GM23248 (cell line): ENCODE measurements around the gene HOXD9. TPM values are rescaled to one million over a fixed set of nuclear protein-coding genes. Genes with fewer than 3 reads are reported as not detected.

Experiments
- DNase-seq: peaks from one replicate; pipeline ENCODE4 v3.0.0-alpha.2; 2015
- H2AFZ ChIP-seq: fragments of 200-600 bp; sonication (generic); 2 replicates; pipeline ENCODE4 v1.6.1; 2016; ENCODE audit warnings: antibody characterized with exemption
- H3F3A ChIP-seq: fragments of 200-600 bp; sonication (generic); 2 replicates; pipeline ENCODE4 v1.6.1; 2016; ENCODE audit warnings: mild to moderate bottlenecking, antibody characterized with exemption, mixed run types; ENCODE audit not compliant: insufficient read depth
- H3K27ac ChIP-seq: fragments of 200-600 bp; sonication (generic); 2 replicates; pipeline ENCODE4 v1.5.1; 2016; ENCODE audit warnings: mild to moderate bottlenecking
- H3K27me3 ChIP-seq: fragments of 200-600 bp; sonication (generic); replicated peaks from 2 replicates; pipeline ENCODE4 v1.6.1; 2016; ENCODE audit warnings: mild to moderate bottlenecking; ENCODE audit not compliant: insufficient read depth
- H3K36me3 ChIP-seq: fragments of 200-600 bp; sonication (generic); 2 replicates; pipeline ENCODE4 v1.6.1; 2016; ENCODE audit warnings: low read depth, mild to moderate bottlenecking
- H3K4me1 ChIP-seq: fragments of 200-600 bp; sonication (generic); 2 replicates; pipeline ENCODE4 v1.6.1; 2016; ENCODE audit warnings: mild to moderate bottlenecking; ENCODE audit not compliant: insufficient read depth
- H3K4me2 ChIP-seq: fragments of 200-600 bp; sonication (generic); one replicate; pipeline ENCODE4 v1.6.1; 2016; ENCODE audit warnings: mild to moderate bottlenecking; ENCODE audit not compliant: unreplicated experiment
- H3K4me3 ChIP-seq: fragments of 200-600 bp; sonication (generic); 2 replicates; pipeline ENCODE4 v1.5.1; 2016; ENCODE audit warnings: mild to moderate bottlenecking
- H3K79me2 ChIP-seq: fragments of 200-600 bp; sonication (generic); 2 replicates; pipeline ENCODE4 v1.6.1; 2016; ENCODE audit warnings: mild to moderate bottlenecking; ENCODE audit not compliant: insufficient read depth
- H3K9ac ChIP-seq: fragments of 200-600 bp; sonication (generic); 2 replicates; pipeline ENCODE4 v1.6.1; 2016; ENCODE audit warnings: mild to moderate bottlenecking
- H3K9me2 ChIP-seq: fragments of 200-600 bp; sonication (generic); 2 replicates; pipeline ENCODE4 v1.6.1; 2016; ENCODE audit warnings: mixed run types, mild to moderate bottlenecking, moderate library complexity; ENCODE audit not compliant: insufficient read depth
- H3K9me3 ChIP-seq: fragments of 200-600 bp; sonication (generic); one replicate; pipeline ENCODE4 v1.6.1; 2017; ENCODE audit warnings: low read depth
- H4K20me1 ChIP-seq: fragments of 200-600 bp; sonication (generic); 2 replicates; pipeline ENCODE4 v1.6.0; 2016; ENCODE audit not compliant: insufficient read depth
- EZH2 ChIP-seq: fragments of 200-600 bp; sonication (generic); IDR thresholded peaks from 2 replicates; pipeline ENCODE4 v1.6.1; 2018; ENCODE audit warnings: antibody characterized with exemption, mild to moderate bottlenecking; ENCODE audit not compliant: insufficient read depth, poor library complexity, severe bottlenecking
- EZH2phosphoT487 ChIP-seq: fragments of 200-600 bp; sonication (generic); IDR thresholded peaks from 2 replicates; pipeline ENCODE4 v1.6.1; 2018; ENCODE audit warnings: antibody characterized with exemption, moderate library complexity, mild to moderate bottlenecking, low read depth; ENCODE audit not compliant: insufficient read depth
- WGBS, 2 experiments: methylation state at CpG; one replicate each; pipeline ENCODE4 v1.1.6; 2015 to 2017; ENCODE audit warnings: low lambda C conversion rate in 2 of 2, low coverage in 1 of 2; ENCODE audit errors: missing lambda C conversion rate in 2 of 2; 5-methylcytosine and 5-hydroxymethylcytosine counted together
- in situ Hi-C: fragments of 300-500 bp; cut with MboI; formaldehyde crosslinking; loops from 2 replicates; pipeline ENCODE4 v1.15.0; 2020
- polyA plus RNA-seq: library from polyadenylated mRNA; unstranded; fragments of >200 nt; fragmentation: Nextera tagmentation; extraction: Ambion mirVana; gene quantifications from 2 replicates; pipeline ENCODE4 v1.2.1, GENCODE V29; 2016
- total RNA-seq: library from RNA; depleted of rRNA; stranded (reverse); fragments of >200 nt; shearing (Covaris generic); gene quantifications from 2 replicates; pipeline ENCODE4 v1.2.3, GENCODE V29; 2014

HOXD9 gene
- total and polyA plus RNA-seq, 2 experiments from 2014 or later: 4.2 to 7.2 TPM

- Histone ChIP-seq H3K27ac (peak overlapping the region; percentile 97), H3K4me3 (peak overlapping the region; percentile 90), H3K4me2 (peak overlapping the region; percentile 97), H2AFZ (peak overlapping the region; percentile 68; the same call in 1 of the 2 replicates), H3K9me2 (no peaks in the 10 kb centered on the region), H3K27me3 (no peaks in the 10 kb centered on the region), H4K20me1 (no peaks in the 10 kb centered on the region), H3K9ac (peak overlapping the region; percentile 97), H3K79me2 (peaks cover 67% of the 10 kb centered on the region), H3K36me3 (no peaks in the 10 kb centered on the region), H3F3A (peaks cover 56% of the 10 kb centered on the region), H3K9me3 (no peaks in the 10 kb centered on the region), H3K4me1 (peaks cover 34% of the 10 kb centered on the region)
- 0 to 1% methylated on average over 12 to 43 of the region's 43 CpGs for WGBS, 2 experiments
- TF ChIP-seq EZH2 (no peak), EZH2phosphoT487 (no peak)
- in situ Hi-C loops: loop anchor here (5.0 to 10.0 kb wide), 3 partner anchors 508 to 1018 kb away; no protein-coding TSS in a partner anchor
- no peak for DNase-seq
These were observed 7.3 kb downstream of the HOXD9 start for GRCh38 chr2:176129813-176130146.

GRCh38 chr2:176130147-176130956 lies 7.8 kb downstream of the HOXD9 start:
- Histone ChIP-seq H3F3A (peaks cover 62% of the 10 kb centered on the region), H3K9me2 (no peaks in the 10 kb centered on the region), H3K4me2 (peak overlapping the region; percentile 100), H3K27me3 (no peaks in the 10 kb centered on the region), H3K36me3 (no peaks in the 10 kb centered on the region), H3K4me3 (peak overlapping the region; percentile 90), H4K20me1 (no peaks in the 10 kb centered on the region), H3K9me3 (no peaks in the 10 kb centered on the region), H3K79me2 (peaks cover 73% of the 10 kb centered on the region), H3K9ac (peak overlapping the region; percentile 97), H2AFZ (peak overlapping the region; percentile 22), H3K27ac (peak overlapping the region; percentile 97), H3K4me1 (peaks cover 40% of the 10 kb centered on the region)
- peak; percentile 86 for DNase-seq
- in situ Hi-C loops: no loop called here
- 1 to 2% methylated on average over 9 to 74 of the region's 100 CpGs for WGBS, 2 experiments
- TF ChIP-seq EZH2 (no peak), EZH2phosphoT487 (no peak)

- H4K20me1 ChIP-seq: no peaks in the 10 kb centered on the region
- H3K27me3 ChIP-seq: no peaks in the 10 kb centered on the region
- peak overlapping the region; percentile 97 for H3K27ac ChIP-seq
- H3K9ac ChIP-seq: peak overlapping the region; percentile 97
- peak overlapping the region; percentile 100 for H3K4me2 ChIP-seq
- no peaks in the 10 kb centered on the region for H3K9me2 ChIP-seq
- TF ChIP-seq EZH2phosphoT487 (no peak), EZH2 (no peak)
- H3K9me3 ChIP-seq: no peaks in the 10 kb centered on the region
- peaks cover 80% of the 10 kb centered on the region for H3K79me2 ChIP-seq
- no peaks in the 10 kb centered on the region for H3K36me3 ChIP-seq
- in situ Hi-C loops: no loop called here
- DNase-seq: peak; percentile 42
- H3K4me3 ChIP-seq: peak overlapping the region; percentile 90
- peak overlapping the region; percentile 22; the same call in 1 of the 2 replicates for H2AFZ ChIP-seq
- peaks cover 63% of the 10 kb centered on the region for H3F3A ChIP-seq
- peaks cover 42% of the 10 kb centered on the region for H3K4me1 ChIP-seq
- 2% methylated on average over 15 of the region's 15 CpGs for WGBS, 2 experiments
These were observed 8.7 kb downstream of the HOXD9 start for GRCh38 chr2:176130957-176131847.

- in situ Hi-C loops: no loop called here
- no peaks in the 10 kb centered on the region for H3K27me3 ChIP-seq
These were observed 9.3 kb downstream of the HOXD9 start for GRCh38 chr2:176131848-176132158.

More at GRCh38 chr2:176131848-176132158, 9.3 kb downstream of the HOXD9 start:
- Histone ChIP-seq H3K36me3 (no peaks in the 10 kb centered on the region), H3K9me2 (no peaks in the 10 kb centered on the region), H3K4me3 (peak overlapping the region; percentile 90), H3K4me1 (peaks cover 36% of the 10 kb centered on the region), H3K9ac (peak overlapping the region; percentile 97), H2AFZ (no peak overlapping the region), H3K27ac (peak overlapping the region; percentile 97), H3F3A (peaks cover 57% of the 10 kb centered on the region), H3K4me2 (peak overlapping the region; percentile 100), H3K79me2 (peaks cover 86% of the 10 kb centered on the region), H4K20me1 (no peaks in the 10 kb centered on the region), H3K9me3 (no peaks in the 10 kb centered on the region)
- no peak for DNase-seq
- TF ChIP-seq EZH2phosphoT487 (no peak), EZH2 (no peak)
- 0% methylated on average over 4 of the region's 4 CpGs for WGBS, 2 experiments
